ENCODE measurements around the gene ALAS1.

ALAS1 gene

DNA sequence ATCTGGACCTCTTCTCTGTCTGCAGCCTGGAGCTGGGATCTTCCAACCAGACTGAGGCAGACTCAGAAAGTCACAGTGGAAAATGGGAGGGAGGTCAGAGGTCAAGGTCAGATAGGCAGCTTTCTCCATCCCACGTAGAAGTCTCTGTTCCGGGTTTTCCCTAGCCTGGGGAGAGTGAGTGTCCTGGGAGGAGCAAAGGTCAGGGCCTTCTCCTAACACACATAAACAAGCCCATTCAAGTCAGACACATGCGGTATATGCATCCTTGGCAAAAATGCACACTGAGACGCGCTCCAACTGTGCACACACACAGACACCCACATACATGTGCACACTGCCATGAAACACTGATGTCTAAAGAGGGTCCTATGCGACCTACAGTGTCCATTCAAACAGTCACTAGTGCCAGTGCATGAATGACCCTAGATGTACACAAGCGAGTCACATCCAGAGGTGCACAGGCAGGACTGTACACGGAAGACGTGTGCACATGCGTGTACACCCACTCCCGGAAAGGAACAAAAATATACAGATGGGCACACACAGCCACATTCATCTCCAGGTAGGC lies 40.3 kb downstream of the ALAS1 start (continued):
- TF ChIP-seq, protein P1, sequence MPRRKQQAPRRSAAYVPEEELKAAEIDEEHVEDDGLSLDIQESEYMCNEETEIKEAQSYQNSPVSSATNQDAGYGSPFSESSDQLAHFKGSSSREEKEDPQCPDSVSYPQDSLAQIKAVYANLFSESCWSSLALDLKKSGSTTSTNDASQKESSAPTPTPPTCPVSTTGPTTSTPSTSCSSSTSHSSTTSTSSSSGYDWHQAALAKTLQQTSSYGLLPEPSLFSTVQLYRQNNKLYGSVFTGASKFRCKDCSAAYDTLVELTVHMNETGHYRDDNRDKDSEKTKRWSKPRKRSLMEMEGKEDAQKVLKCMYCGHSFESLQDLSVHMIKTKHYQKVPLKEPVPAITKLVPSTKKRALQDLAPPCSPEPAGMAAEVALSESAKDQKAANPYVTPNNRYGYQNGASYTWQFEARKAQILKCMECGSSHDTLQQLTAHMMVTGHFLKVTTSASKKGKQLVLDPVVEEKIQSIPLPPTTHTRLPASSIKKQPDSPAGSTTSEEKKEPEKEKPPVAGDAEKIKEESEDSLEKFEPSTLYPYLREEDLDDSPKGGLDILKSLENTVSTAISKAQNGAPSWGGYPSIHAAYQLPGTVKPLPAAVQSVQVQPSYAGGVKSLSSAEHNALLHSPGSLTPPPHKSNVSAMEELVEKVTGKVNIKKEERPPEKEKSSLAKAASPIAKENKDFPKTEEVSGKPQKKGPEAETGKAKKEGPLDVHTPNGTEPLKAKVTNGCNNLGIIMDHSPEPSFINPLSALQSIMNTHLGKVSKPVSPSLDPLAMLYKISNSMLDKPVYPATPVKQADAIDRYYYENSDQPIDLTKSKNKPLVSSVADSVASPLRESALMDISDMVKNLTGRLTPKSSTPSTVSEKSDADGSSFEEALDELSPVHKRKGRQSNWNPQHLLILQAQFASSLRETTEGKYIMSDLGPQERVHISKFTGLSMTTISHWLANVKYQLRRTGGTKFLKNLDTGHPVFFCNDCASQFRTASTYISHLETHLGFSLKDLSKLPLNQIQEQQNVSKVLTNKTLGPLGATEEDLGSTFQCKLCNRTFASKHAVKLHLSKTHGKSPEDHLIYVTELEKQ (tag by site-specific recombination; IDR thresholded peaks at IDR 0.05; ENCODE audit: borderline replicate concordance) = no peak
- no peak for TF ChIP-seq SALL2 (tag by site-specific recombination; IDR thresholded peaks at IDR 0.05; ENCODE audit: borderline replicate concordance)
- TF ChIP-seq ZNF585B (tag by site-specific recombination; IDR thresholded peaks at IDR 0.05) = no peak

DNA sequence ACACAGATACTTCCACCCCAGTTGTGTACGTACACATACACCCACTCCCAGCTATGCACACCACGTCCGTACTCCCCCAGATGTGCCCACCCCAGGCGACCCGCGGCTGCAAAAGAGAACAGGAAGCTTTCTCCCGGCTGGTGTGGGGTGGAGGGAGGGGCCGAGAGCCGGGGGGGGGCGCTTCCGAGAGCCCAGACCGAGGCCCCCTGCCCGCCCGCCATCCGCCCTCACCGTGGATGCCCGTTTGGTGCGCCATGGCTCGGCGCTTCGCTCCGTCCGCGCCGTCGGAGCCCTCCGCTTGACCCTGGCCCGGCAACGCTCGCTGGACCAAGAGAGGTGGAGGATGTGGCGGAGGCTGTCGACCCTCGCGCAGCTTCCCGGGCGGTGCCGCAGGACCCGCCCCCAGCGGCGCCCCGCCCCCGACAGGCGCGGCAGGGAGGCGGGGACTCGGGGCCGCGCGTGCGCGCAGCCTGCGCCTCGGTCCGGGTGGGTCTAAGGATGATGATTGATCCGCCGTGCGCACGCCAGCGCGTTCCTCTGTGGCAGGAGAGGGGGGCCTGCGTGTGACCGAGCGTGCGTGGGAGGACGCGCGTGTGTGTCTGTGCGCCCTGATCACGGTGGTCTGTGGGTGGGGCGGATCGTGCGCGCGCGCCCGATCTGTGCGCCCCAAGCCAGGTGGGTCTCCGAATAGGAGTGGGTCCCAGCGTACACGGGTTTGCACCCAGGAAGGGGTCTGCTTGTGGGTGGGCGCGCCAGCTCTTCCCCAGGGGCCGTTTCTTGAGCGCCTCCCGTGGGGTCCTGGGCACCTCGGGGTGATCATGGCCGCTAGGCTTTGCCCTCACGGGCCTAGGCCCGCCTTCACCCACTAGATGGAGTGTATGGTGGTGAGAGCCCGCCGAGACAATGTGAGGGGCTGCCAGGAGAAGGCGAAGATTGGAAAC lies 41.1 kb downstream of the ALAS1 start, which contains the start of gene TWF2:
TSS of gene TWF2 (minus strand) at position 398 of the 941 bp plus-strand sequence. CDS start at position 256, 142 bp downstream.
- ChIA-PET CTCF (interaction anchor here (1.1 to 1.6 kb wide), 5 partner anchors 10 to 100 kb away, joined by 3 to 6 read pairs (median 5); no protein-coding TSS in a partner anchor), POLR2A (interaction anchor here (0.5 to 2.6 kb wide), 6 partner anchors 8 to 288 kb away, joined by 3 to 14 read pairs (median 4); partner anchors contain the start of gene WDR82)
- peak within 1 kb of the TSS; percentile 73; the same call in 1 of the 2 replicates for H3K27ac ChIP-seq (ENCODE audit: extremely low read depth, low read depth, low read length)
- peaks cover 0 to 12% of the 10 kb centered on the region in 2 experiments; a peak in 1 of 3 replicates for H3K36me3 ChIP-seq (ENCODE audit: control insufficient read depth in 2 of 2, insufficient read depth in 1 of 2, low read length in 2 of 2)
- H3K4me1 ChIP-seq (ENCODE audit: control insufficient read depth, insufficient read depth, low read length) = no peaks in the 10 kb centered on the region
- H3K9me3 ChIP-seq (ENCODE audit: control insufficient read depth, insufficient read depth, low read depth, low read length) = no peaks in the 10 kb centered on the region
- H3K4me3 ChIP-seq (ENCODE audit: low read depth, low read length) = peak within 1 kb of the TSS; percentile 95
- TF ChIP-seq ZNF423 (tag by site-specific recombination; IDR thresholded peaks at IDR 0.05) (peak; percentile 97), ZNF23 (tag by site-specific recombination; IDR thresholded peaks at IDR 0.05; ENCODE audit: borderline replicate concordance) (no peak), SP2 (tag by site-specific recombination; IDR thresholded peaks at IDR 0.05) (peak; percentile 59), ZNF335 (tag by site-specific recombination; conservative IDR thresholded peaks at IDR 0.05) (peak; percentile 60), GLIS2 (tag by site-specific recombination; IDR thresholded peaks at IDR 0.05) (peak; percentile 86), ZNF324 (tag by site-specific recombination; IDR thresholded peaks at IDR 0.05) (0 out of 2 replicates have a peak, but pooled peaks have one; percentile 51), GLIS1 (tag by site-specific recombination; IDR thresholded peaks at IDR 0.05) (peak; percentile 66), ZFP41 (tag by site-specific recombination; IDR thresholded peaks at IDR 0.05; ENCODE audit: borderline replicate concordance) (no peak), ZNF830 (tag by site-specific recombination; IDR thresholded peaks at IDR 0.05; ENCODE audit: low read depth) (no peak), KLF16 (tag by site-specific recombination; IDR thresholded peaks at IDR 0.05) (peak; percentile 37), EGR2 (tag by site-specific recombination; IDR thresholded peaks at IDR 0.05; ENCODE audit: low read depth) (peak; percentile 72), YY1 (tag by site-specific recombination; IDR thresholded peaks at IDR 0.05) (0 out of 2 replicates have a peak, but pooled peaks have one; percentile 63), ZNF24 (tag by site-specific recombination; IDR thresholded peaks at IDR 0.05) (peak; percentile 27; the same call in 1 of the 2 replicates), ZBTB7A (tag by site-specific recombination; IDR thresholded peaks at IDR 0.05; ENCODE audit: low read depth) (peak; percentile 63; the same call in 1 of the 2 replicates), REPIN1 (tag by site-specific recombination; IDR thresholded peaks at IDR 0.05; ENCODE audit: low read depth) (no peak), ZNF544 (tag by site-specific recombination; IDR thresholded peaks at IDR 0.05) (no peak)
- TF ChIP-seq, protein P2, sequence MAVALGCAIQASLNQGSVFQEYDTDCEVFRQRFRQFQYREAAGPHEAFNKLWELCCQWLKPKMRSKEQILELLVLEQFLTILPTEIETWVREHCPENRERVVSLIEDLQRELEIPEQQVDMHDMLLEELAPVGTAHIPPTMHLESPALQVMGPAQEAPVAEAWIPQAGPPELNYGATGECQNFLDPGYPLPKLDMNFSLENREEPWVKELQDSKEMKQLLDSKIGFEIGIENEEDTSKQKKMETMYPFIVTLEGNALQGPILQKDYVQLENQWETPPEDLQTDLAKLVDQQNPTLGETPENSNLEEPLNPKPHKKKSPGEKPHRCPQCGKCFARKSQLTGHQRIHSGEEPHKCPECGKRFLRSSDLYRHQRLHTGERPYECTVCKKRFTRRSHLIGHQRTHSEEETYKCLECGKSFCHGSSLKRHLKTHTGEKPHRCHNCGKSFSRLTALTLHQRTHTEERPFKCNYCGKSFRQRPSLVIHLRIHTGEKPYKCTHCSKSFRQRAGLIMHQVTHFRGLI (tag by site-specific recombination; IDR thresholded peaks at IDR 0.05) = no peak
- TF ChIP-seq, protein P3, sequence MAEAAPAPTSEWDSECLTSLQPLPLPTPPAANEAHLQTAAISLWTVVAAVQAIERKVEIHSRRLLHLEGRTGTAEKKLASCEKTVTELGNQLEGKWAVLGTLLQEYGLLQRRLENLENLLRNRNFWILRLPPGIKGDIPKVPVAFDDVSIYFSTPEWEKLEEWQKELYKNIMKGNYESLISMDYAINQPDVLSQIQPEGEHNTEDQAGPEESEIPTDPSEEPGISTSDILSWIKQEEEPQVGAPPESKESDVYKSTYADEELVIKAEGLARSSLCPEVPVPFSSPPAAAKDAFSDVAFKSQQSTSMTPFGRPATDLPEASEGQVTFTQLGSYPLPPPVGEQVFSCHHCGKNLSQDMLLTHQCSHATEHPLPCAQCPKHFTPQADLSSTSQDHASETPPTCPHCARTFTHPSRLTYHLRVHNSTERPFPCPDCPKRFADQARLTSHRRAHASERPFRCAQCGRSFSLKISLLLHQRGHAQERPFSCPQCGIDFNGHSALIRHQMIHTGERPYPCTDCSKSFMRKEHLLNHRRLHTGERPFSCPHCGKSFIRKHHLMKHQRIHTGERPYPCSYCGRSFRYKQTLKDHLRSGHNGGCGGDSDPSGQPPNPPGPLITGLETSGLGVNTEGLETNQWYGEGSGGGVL (tag by site-specific recombination; IDR thresholded peaks at IDR 0.05) = peak; percentile 78
- TF ChIP-seq, protein P4, sequence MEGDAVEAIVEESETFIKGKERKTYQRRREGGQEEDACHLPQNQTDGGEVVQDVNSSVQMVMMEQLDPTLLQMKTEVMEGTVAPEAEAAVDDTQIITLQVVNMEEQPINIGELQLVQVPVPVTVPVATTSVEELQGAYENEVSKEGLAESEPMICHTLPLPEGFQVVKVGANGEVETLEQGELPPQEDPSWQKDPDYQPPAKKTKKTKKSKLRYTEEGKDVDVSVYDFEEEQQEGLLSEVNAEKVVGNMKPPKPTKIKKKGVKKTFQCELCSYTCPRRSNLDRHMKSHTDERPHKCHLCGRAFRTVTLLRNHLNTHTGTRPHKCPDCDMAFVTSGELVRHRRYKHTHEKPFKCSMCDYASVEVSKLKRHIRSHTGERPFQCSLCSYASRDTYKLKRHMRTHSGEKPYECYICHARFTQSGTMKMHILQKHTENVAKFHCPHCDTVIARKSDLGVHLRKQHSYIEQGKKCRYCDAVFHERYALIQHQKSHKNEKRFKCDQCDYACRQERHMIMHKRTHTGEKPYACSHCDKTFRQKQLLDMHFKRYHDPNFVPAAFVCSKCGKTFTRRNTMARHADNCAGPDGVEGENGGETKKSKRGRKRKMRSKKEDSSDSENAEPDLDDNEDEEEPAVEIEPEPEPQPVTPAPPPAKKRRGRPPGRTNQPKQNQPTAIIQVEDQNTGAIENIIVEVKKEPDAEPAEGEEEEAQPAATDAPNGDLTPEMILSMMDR (tag by site-specific recombination; IDR thresholded peaks at IDR 0.05) = peak; percentile 82
- TF ChIP-seq, protein P5, sequence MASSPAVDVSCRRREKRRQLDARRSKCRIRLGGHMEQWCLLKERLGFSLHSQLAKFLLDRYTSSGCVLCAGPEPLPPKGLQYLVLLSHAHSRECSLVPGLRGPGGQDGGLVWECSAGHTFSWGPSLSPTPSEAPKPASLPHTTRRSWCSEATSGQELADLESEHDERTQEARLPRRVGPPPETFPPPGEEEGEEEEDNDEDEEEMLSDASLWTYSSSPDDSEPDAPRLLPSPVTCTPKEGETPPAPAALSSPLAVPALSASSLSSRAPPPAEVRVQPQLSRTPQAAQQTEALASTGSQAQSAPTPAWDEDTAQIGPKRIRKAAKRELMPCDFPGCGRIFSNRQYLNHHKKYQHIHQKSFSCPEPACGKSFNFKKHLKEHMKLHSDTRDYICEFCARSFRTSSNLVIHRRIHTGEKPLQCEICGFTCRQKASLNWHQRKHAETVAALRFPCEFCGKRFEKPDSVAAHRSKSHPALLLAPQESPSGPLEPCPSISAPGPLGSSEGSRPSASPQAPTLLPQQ (tag by site-specific recombination; IDR thresholded peaks at IDR 0.05) = peak; percentile 79; the same call in 1 of the 2 replicates
